ENCODE data around the gene PDZD7.
"Not testable (repeated sequence)": the region's sequence is repeated elsewhere in the genome, so short reads cannot be mapped to it uniquely, and the experiment has no call there.

The PDZD7 gene

DNA sequence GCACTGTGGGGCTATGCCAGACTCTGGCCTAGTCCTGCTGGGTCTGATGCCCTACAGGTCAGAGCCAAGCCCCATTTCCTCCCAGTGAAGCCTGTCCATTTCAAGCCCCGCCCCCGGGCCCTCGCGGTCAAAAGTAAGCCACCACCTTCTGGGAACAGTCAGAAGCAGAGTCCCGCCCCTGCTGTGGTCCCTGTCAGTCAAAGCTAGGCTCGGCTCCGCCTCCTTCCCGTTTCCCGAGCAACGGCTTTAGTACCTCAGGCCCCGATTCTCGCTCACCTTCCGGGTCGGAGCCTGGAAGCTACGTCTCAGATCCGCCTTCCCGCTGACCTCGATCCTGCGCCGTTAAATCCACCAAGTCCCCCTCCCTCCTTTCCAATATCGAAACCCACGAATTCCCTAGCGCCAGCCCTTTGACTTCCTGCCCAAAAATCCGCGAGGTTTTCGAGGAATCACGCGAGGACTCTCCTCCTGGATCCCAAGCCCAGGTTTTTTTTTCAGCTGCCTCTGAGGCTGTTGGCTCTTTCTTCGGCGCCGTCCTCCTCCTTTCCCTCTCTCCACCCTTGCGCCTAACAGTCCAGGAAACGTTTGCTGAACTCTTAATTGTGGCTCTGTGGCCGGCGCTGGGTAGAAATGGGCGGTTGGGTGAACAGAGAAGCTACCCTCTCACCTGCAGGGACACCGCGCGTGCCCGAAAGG lies 11.9 kb upstream of the PDZD7 start:
- peak; percentile 94 for DNase-seq
- in situ Hi-C loops (cut with MboI; ENCODE audit: low pct_unique_long_range_greater_than_20kb, low sequenced_read_pairs) = no loop called here

GRCh38 chr10:101042118-101042517 lies 11.2 kb upstream of the PDZD7 start:
- in situ Hi-C loops (cut with MboI; ENCODE audit: low pct_unique_long_range_greater_than_20kb, low sequenced_read_pairs) = no loop called here
- no peak for DNase-seq

DNA sequence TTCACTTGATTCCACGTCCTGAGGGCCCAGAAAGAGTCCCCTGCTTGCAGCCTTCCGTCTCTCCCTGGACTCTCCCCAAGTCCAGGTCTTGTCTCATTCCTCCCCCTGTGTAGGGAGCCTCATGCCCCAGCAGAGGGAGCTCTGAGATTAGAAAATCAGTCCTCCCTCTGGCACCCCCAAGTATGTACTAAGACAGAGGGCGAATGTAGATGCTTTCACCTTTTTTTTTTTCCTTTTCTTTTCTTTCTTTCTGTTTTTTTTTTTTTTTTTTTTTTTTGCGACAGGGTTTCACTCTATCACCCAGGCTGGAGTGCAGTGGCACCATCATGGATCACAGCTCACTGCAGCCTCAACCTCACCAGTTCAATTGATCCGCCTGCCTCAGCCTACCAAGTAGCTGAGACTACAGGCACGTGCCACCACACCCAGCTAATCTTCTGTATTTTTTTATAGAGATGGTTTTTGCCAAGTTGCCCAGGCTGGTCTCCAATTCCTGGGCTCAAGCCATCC lies 10.4 kb upstream of the PDZD7 start:
- in situ Hi-C loops (cut with MboI; ENCODE audit: low pct_unique_long_range_greater_than_20kb, low sequenced_read_pairs) = no loop called here
- DNase-seq = peak; percentile 91

DNA sequence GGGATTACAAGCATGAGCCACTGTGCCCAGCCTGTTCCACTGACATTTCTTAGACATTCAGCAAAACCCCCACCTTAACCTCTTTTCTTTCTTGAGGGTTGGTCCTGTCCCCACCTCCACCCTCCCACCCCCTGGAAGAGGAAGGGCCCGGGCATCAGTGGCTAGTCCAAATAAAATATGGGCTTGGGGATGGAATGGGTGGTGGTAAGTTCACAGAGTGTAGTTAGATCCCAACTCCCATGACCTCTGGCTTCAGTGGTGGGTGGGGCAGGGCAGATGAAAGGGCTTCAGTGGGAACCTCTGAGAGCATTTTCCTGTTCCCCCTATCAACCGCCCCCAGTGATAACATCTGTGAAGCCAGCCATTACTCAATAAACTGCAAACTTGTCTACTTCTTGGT lies 9.9 kb upstream of the PDZD7 start:
- no peak for DNase-seq
- in situ Hi-C loops (cut with MboI; ENCODE audit: low pct_unique_long_range_greater_than_20kb, low sequenced_read_pairs) = no loop called here

GRCh38 chr10:101040061-101040460 lies 9.1 kb upstream of the PDZD7 start:
- in situ Hi-C loops (cut with MboI; ENCODE audit: low pct_unique_long_range_greater_than_20kb, low sequenced_read_pairs) = no loop called here
- DNase-seq = no peak

DNA sequence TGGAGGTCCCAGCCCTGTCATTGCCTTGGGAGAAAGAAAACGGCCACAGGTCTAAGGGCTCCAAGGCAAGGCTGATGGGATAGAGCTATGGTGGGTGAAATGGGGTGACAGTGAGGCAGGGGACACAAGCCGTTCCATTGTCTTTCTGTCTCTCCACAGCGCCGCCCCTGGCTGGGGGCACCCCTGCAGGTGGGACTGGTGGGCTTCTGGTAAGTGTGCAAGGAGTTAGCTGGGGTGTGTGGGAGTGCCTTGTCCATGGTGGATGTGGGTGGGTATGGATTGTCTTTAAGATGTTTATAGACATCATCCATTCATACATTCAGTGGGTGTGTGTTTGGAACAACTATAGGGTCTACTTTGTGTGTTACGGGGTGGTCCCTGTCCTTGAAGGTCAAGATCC lies 7.6 kb upstream of the PDZD7 start:
- in situ Hi-C loops (cut with MboI; ENCODE audit: low pct_unique_long_range_greater_than_20kb, low sequenced_read_pairs) = no loop called here
- DNase-seq = no peak

GRCh38 chr10:101036726-101037125 lies 5.8 kb upstream of the PDZD7 start:
- in situ Hi-C loops (cut with MboI; ENCODE audit: low pct_unique_long_range_greater_than_20kb, low sequenced_read_pairs) = no loop called here

GRCh38 chr10:101035916-101036702 lies 5.2 kb upstream of the PDZD7 start:
- DNase-seq = no peak
- in situ Hi-C loops (cut with MboI; ENCODE audit: low pct_unique_long_range_greater_than_20kb, low sequenced_read_pairs) = no loop called here

More at GRCh38 chr10:101036726-101037125, 5.8 kb upstream of the PDZD7 start:
- no peak for DNase-seq

DNA sequence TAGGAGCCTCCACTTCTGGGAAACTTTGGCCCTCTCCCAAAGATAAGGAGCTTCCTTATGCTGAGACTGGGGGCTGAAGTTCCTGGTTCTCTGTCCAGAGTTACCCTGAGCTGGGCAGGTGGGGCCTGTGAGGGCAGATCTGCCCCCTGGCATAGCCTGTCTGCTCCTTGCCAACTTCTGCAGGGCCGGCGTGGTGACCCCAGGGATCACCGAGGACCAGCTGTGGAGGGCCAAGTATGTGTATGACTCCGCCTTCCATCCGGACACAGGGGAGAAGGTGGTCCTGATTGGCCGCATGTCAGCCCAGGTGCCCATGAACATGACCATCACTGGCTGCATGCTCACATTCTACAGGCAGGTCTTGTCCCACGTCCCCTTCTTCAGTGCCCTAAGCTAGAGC lies 4.4 kb upstream of the PDZD7 start:
- DNase-seq = no peak
- in situ Hi-C loops (cut with MboI; ENCODE audit: low pct_unique_long_range_greater_than_20kb, low sequenced_read_pairs) = no loop called here

- DNase-seq; in situ Hi-C loops (cut with MboI; ENCODE audit: low pct_unique_long_range_greater_than_20kb, low sequenced_read_pairs): not testable (repeated sequence)
These were observed 3.5 kb upstream of the PDZD7 start for GRCh38 chr10:101034404-101034803.

DNA sequence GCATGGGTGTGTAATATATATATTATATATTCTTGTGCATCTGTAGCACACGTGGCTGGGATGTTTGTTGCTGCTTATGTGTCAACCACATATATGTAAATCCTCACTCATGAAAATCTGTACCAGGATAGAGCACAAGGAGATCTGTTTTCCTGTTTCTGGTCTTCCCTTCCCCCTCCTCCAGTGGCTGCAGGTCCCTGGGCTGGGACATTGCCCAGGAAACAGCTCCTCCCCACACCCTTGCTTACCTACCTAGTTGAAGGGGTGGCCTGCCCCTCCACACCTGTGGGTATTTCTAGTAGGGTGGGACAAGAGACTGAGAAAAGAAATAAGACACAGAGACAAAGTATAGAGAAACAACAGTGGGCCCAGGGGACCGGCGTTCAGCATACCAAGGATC lies 2.3 kb upstream of the PDZD7 start:
- in situ Hi-C loops (cut with MboI; ENCODE audit: low pct_unique_long_range_greater_than_20kb, low sequenced_read_pairs) = no loop called here
- no peak for DNase-seq

GRCh38 chr10:101032637-101033224 lies 1.8 kb upstream of the PDZD7 start:
- in situ Hi-C loops (cut with MboI; ENCODE audit: low pct_unique_long_range_greater_than_20kb, low sequenced_read_pairs) = no loop called here
- peak; percentile 92 for DNase-seq

- in situ Hi-C loops (cut with MboI; ENCODE audit: low pct_unique_long_range_greater_than_20kb, low sequenced_read_pairs) = no loop called here
- peak; percentile 44 for DNase-seq
These were observed 1.1 kb upstream of the PDZD7 start for GRCh38 chr10:101031796-101032636.

DNA sequence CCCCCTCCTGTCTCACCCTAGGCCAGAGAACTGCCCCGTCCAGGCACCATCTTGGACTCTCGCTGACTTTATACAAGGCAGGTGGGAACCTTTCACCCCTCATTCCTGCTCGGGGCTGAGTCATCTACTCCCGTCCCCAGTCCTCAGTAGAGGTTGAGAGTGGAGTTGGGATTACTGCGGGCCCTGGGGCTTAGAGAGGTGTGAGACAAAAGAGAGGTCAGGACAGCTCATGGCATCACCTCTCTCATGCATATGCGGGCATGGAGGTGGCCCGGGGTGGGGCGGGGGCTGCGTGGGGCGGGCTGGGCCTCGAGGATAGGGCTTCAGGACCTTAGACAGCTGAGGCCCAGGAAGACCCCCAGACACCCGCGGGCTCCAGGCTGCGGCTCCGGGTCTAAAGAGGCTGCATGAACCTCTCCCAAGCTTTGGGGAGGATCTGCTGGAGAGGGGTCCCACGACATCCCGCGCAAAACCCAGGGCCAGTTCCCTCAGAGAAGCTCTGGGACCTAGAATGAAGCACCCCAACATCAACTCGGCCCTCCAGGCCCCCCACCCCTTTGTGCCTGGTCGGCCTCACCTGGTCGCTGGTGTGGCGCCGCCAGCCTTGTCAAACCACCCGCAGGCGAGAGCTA lies 317 bp downstream of the PDZD7 start:
- in situ Hi-C loops (cut with MboI; ENCODE audit: low pct_unique_long_range_greater_than_20kb, low sequenced_read_pairs) = no loop called here
- no peak for DNase-seq

DNA sequence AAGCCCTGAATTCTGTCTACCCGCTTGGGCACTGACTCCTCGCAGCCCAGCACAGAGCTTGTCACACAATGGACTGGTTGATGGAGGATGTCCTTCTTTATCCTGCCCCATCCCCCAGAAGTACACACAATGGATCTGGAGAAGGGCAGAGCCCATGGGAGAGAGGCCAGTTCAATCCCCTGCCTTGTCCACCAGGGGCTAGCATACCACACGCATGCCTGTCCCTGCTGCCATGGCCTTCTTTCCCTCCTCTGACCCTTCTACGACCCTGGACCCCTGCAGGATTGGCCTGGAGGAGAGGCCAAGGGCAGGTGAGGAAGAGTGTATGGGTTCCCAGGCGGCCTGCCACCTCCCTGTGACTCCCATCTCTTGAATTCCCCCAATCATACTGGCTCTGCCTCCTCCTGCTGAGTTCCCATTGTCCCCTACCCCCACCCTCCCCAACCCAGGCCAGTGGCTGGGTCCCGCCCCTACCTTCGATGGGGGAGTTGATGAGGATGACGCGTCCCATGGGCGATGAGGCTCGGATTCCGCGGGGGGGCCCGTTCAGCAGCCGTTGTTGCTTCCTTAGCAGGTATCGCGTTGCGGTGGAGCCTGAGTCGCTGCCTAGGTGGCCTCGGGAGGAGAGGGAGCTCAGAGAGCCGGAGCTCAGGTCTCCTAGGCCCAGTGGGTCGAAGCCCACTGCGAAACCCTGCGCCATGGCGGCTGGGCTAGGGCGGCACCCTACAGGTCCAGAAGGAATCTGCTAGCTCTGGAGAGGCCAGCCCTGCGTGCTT lies 1.2 kb downstream of the PDZD7 start:
- no peak for DNase-seq
- in situ Hi-C loops (cut with MboI; ENCODE audit: low pct_unique_long_range_greater_than_20kb, low sequenced_read_pairs) = no loop called here

GRCh38 chr10:101028446-101029337 lies 2.2 kb downstream of the PDZD7 start:
- peak; percentile 68 for DNase-seq
- in situ Hi-C loops (cut with MboI; ENCODE audit: low pct_unique_long_range_greater_than_20kb, low sequenced_read_pairs) = no loop called here

- DNase-seq = no peak
- in situ Hi-C loops (cut with MboI; ENCODE audit: low pct_unique_long_range_greater_than_20kb, low sequenced_read_pairs) = no loop called here
These were observed 3.7 kb downstream of the PDZD7 start for GRCh38 chr10:101027106-101027720.
